Keratinocyte (primary cell): ENCODE measurements around the gene COG5.

ENCODE experiments used
- CTCF ChIP-seq, 3 experiments: IDR thresholded peaks in 1 of 3; conservative IDR thresholded peaks in 1 of 3; optimal IDR thresholded peaks in 1 of 3; 2 replicates in 2 of 3; 3 replicates in 1 of 3; pipeline versions ENCODE3 to v1.5.1; 2011; ENCODE audit warnings: low read length in 3 of 3, mild to moderate bottlenecking in 3 of 3, moderate library complexity in 2 of 3, control low read depth in 1 of 3, inconsistent platforms in 1 of 3; ENCODE audit not compliant: insufficient read depth in 2 of 3; ENCODE audit errors: extremely low read depth in 1 of 3
- EZH2 ChIP-seq: IDR thresholded peaks from one replicate; pipeline ENCODE4 v1.6.1; 2012; ENCODE audit warnings: inconsistent platforms, mild to moderate bottlenecking, low read length, moderate library complexity

GRCh38 chr7:107482571-107482970, 81.1 kb downstream of the COG5 start:
- no peak for TF ChIP-seq CTCF (optimal IDR thresholded peaks at IDR 0.05 in 1 of 3, IDR thresholded peaks at IDR 0.05 in 1 of 3, conservative IDR thresholded peaks at IDR 0.05 in 1 of 3; ENCODE audit: extremely low read depth in 1 of 3, insufficient read depth in 2 of 3, low read length in 3 of 3)
- no peak for TF ChIP-seq EZH2
